ENCODE measurements around the gene R3HDM4.

GRCh38 chr19:870963-871401, 42.0 kb downstream of the R3HDM4 start:
- TF ChIP-seq GATA3 (IDR thresholded peaks at IDR 0.05; ENCODE audit: low read depth, low read length) = no peak
- no peak for TF ChIP-seq GATA2 (IDR thresholded peaks at IDR 0.05; ENCODE audit: low read depth, low read length)

All from SH-SY5Y (cell line).